Rectal smooth muscle tissue (tissue), 1 donor: ENCODE results near the gene C12orf56.

Source experiments
- H3K27ac ChIP-seq: one replicate; pipeline ENCODE4 v1.7.0; 2013; ENCODE audit warnings: low read depth, low read length, inconsistent platforms
- H3K27me3 ChIP-seq: one replicate; pipeline ENCODE4 v1.7.0; 2013; ENCODE audit warnings: low read length; ENCODE audit not compliant: control insufficient read depth, insufficient read depth
- H3K36me3 ChIP-seq: one replicate; pipeline ENCODE4 v1.7.0; 2013; ENCODE audit warnings: low read length; ENCODE audit not compliant: control insufficient read depth, insufficient read depth
- H3K4me1 ChIP-seq: one replicate; pipeline ENCODE4 v1.7.0; 2013; ENCODE audit warnings: low read length; ENCODE audit not compliant: control insufficient read depth, insufficient read depth
- H3K4me3 ChIP-seq: one replicate; pipeline ENCODE4 v1.7.0; 2013; ENCODE audit warnings: low read length
- H3K9ac ChIP-seq: one replicate; pipeline ENCODE4 v1.7.0; 2013; ENCODE audit warnings: low read length

Gene C12orf56

GRCh38 chr12:64284256-64284655 is 106.3 kb downstream of the C12orf56 start:
- no peaks in the 10 kb centered on the region for H3K27me3 ChIP-seq
- H3K27ac ChIP-seq, result no peak overlapping the region
- no peaks in the 10 kb centered on the region for H3K4me1 ChIP-seq
- H3K4me3 ChIP-seq, result no peak overlapping the region
- no peak overlapping the region for H3K9ac ChIP-seq
- H3K36me3 ChIP-seq, result no peaks in the 10 kb centered on the region

DNA sequence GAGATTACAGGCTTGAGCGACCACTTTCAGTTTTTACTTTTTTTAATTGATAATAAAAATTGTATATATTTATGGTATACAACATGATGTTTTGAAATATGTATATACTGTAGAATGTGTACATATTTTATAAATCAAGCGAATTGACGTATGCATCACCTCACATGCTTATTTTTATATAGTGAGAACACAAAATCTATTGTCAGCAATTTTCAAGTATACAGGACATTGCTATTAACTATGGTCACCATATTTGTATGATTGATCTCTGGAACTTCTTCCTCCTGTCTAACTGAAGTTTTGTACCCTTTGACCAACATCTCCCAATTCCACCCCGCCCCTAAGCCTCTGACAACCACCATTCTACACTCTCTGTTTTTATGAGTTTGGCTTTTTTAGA is 112.1 kb downstream of the C12orf56 start:
- no peaks in the 10 kb centered on the region for H3K36me3 ChIP-seq
- H3K9ac ChIP-seq, result no peak overlapping the region
- no peak overlapping the region for H3K27ac ChIP-seq
- no peaks in the 10 kb centered on the region for H3K4me1 ChIP-seq
- H3K4me3 ChIP-seq, result no peak overlapping the region
- no peaks in the 10 kb centered on the region for H3K27me3 ChIP-seq

DNA sequence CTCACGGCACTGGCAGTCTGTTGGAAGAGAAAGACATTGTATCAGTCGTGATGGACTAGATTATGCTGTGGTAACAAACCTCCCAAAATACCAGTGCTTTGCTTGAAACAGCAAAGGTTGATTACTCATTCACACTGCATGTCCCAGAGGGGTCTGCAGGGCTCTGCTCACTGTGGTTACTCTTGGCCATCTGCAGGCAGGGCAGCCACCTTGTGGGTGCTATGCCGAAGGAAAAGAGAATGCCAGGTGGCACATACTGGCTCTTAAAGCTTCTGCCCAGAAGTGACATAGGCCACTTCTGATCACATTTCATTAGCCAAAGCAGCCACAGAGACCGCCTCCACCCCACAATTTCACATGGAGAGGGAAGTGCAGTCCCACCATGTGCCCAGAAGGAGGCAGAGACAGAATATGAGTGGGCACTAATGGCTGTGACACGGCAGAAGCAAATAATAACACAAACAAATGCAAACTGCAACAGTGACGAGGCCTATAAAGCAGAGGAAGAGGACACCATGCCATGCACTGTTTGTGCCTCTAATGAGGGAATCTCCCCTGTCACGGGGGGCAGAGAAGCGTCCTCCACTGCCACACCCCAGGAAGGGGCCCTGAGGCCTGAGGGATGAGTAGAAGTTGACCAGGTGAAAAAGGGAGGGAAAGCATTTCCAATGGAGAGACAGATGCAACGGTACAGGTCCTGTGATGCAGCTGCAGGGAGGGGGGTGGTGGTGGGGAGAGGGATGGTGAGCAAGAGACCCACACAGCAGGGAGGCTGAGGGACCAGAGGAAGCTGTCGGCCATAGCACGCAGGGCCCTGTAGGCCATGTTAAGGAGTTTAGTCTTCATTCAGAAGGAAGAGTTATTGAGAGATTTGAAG is 116.8 kb downstream of the C12orf56 start:
- Histone ChIP-seq H3K4me1 (no peaks in the 10 kb centered on the region), H3K4me3 (no peak overlapping the region), H3K27ac (no peak overlapping the region), H3K36me3 (no peaks in the 10 kb centered on the region), H3K9ac (no peak overlapping the region), H3K27me3 (no peaks in the 10 kb centered on the region)

GRCh38 chr12:64270411-64270810 is 120.1 kb downstream of the C12orf56 start:
- Histone ChIP-seq H3K4me3 (no peak overlapping the region), H3K36me3 (no peaks in the 10 kb centered on the region), H3K4me1 (no peaks in the 10 kb centered on the region), H3K27ac (no peak overlapping the region), H3K9ac (no peak overlapping the region), H3K27me3 (no peaks in the 10 kb centered on the region)

- no peaks in the 10 kb centered on the region for H3K4me1 ChIP-seq
Measured at GRCh38 chr12:64269161-64269560, 121.4 kb downstream of the C12orf56 start.

GRCh38 chr12:64268409-64268808 is 122.1 kb downstream of the C12orf56 start:
- Histone ChIP-seq H3K4me1 (no peaks in the 10 kb centered on the region), H3K27ac (no peak overlapping the region), H3K27me3 (no peaks in the 10 kb centered on the region), H3K4me3 (no peak overlapping the region), H3K9ac (no peak overlapping the region), H3K36me3 (no peaks in the 10 kb centered on the region)

More at GRCh38 chr12:64269161-64269560, 121.4 kb downstream of the C12orf56 start:
- Histone ChIP-seq H3K36me3 (no peaks in the 10 kb centered on the region), H3K9ac (no peak overlapping the region), H3K27ac (no peak overlapping the region), H3K4me3 (no peak overlapping the region), H3K27me3 (no peaks in the 10 kb centered on the region)

DNA sequence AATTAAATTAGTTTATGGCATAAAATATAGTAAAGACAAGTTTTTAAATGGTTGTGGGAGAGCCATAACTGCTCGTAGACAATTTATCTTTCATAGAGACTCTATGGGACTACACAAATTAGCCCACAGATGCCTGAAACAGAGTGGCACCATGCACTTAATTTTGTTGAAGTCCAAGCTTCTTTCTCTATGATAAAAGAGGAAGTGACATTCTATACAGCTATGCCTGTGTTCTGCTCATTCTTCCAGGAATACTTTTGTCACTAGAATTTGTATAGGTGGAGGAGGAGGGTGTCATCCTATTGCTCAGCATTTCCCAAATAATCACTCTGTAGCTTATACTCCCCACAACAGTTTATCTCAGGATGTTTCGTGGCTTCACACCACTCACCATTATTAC is 124.7 kb downstream of the C12orf56 start:
- Histone ChIP-seq H3K27me3 (no peaks in the 10 kb centered on the region), H3K27ac (no peak overlapping the region), H3K9ac (no peak overlapping the region), H3K4me1 (no peaks in the 10 kb centered on the region), H3K4me3 (no peak overlapping the region), H3K36me3 (no peaks in the 10 kb centered on the region)

GRCh38 chr12:64261813-64262212 is 128.7 kb downstream of the C12orf56 start:
- Histone ChIP-seq H3K9ac (no peak overlapping the region), H3K36me3 (no peaks in the 10 kb centered on the region), H3K27ac (no peak overlapping the region), H3K4me1 (no peaks in the 10 kb centered on the region), H3K4me3 (no peak overlapping the region), H3K27me3 (no peaks in the 10 kb centered on the region)

GRCh38 chr12:64258576-64258975 is 132.0 kb downstream of the C12orf56 start:
- H3K27ac ChIP-seq, result no peak overlapping the region
- H3K4me1 ChIP-seq, result no peaks in the 10 kb centered on the region
- no peak overlapping the region for H3K9ac ChIP-seq
- H3K4me3 ChIP-seq, result no peak overlapping the region
- no peaks in the 10 kb centered on the region for H3K27me3 ChIP-seq
- H3K36me3 ChIP-seq, result no peaks in the 10 kb centered on the region

DNA sequence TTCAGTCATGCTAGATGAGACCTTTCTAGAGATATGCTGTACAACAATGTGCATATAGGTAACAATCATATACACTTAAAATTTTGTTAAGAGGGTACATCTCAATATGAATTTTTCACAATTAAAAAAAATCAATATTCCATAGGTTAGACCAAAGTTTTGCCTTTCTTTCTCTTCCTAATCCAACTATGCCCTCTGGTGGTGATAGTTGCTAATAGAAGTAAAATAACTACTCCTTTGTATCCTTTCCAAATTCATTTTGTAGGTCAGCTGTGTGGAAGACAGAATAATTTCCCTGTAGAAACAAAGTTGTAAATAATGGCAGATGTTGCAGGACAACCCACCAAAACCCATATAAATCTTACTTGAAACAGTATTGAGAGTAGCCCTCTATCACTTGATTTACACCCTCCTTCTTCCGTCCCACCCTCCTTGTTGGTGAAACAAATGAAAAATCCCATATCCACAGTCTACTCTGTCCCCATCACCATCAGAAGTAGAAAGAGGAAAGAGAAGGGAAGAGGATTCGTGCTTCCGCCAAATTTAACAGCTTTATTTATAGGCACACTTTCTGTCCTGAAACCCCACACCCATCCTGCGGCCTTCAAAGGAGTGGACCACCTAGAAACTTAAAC is 134.3 kb downstream of the C12orf56 start:
- no peaks in the 10 kb centered on the region for H3K4me1 ChIP-seq
- no peak overlapping the region for H3K4me3 ChIP-seq
- no peaks in the 10 kb centered on the region for H3K27me3 ChIP-seq
- H3K9ac ChIP-seq, result no peak overlapping the region
- H3K36me3 ChIP-seq, result no peaks in the 10 kb centered on the region
- no peak overlapping the region for H3K27ac ChIP-seq

DNA sequence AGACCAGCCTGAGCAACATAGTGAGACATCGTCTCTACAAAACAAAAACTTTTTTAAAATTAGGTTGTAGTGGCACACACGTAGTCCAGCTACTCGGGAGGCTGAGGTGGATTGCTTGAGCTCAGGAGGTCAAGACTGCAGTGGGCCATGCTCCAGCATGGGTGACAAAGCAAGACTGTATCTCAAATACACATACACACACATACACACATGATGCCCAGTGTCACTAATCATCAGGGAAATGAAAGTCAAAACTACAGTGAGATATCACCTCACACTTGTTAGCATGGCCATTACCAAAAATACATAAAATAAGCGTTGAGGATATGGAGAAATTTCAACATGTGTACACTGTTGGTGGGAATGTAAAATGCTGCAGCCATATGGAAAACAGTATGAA is 135.3 kb downstream of the C12orf56 start:
- Histone ChIP-seq H3K27me3 (no peaks in the 10 kb centered on the region), H3K9ac (no peak overlapping the region), H3K4me1 (no peaks in the 10 kb centered on the region), H3K4me3 (no peak overlapping the region), H3K36me3 (no peaks in the 10 kb centered on the region), H3K27ac (no peak overlapping the region)

DNA sequence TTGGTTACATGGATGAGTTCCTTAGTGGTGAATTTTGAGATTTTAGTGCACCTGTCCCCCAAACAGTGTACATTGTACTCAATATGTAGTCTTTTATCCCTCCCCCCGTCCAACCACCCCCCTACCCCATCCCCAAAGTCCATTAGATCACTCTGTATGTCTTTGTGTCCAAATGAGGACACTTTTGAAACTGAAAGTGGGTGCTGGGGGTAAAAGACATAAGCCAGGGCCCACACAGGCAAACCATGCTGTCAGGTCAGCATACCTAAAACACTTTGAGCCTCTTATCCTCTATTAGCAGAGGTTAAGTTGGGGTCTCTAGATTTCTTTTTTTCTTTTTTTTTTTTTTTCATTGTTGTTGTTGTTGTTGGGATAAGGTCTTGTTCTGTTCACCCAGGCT is 137.2 kb downstream of the C12orf56 start:
- H3K9ac ChIP-seq, result no peak overlapping the region
- no peak overlapping the region for H3K27ac ChIP-seq
- no peaks in the 10 kb centered on the region for H3K36me3 ChIP-seq
- H3K4me1 ChIP-seq, result no peaks in the 10 kb centered on the region
- no peaks in the 10 kb centered on the region for H3K27me3 ChIP-seq
- no peak overlapping the region for H3K4me3 ChIP-seq

DNA sequence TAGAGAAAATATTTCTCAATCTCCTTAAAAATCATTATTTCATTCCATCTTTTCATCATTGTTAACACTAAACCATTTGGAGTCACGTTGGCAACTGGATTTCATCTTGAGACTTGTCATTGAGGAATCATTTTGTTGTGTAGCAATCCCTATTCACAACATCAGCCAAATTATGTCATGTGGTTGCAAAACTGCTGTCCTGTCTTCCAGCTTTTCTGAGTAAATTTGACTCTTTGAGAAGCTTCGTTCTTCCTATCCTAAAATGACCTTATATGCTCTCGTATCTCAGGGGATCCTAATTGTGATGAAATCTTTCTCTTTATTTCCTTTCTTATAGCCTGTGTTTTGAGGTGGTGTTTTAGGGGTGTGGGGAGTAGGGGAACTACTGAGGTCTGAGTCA is 137.9 kb downstream of the C12orf56 start:
- Histone ChIP-seq H3K27ac (no peak overlapping the region), H3K9ac (no peak overlapping the region), H3K4me3 (no peak overlapping the region), H3K36me3 (no peaks in the 10 kb centered on the region), H3K27me3 (no peaks in the 10 kb centered on the region), H3K4me1 (no peaks in the 10 kb centered on the region)
